ENCODE measurements around the gene HBQ1.
"Not testable (repeated sequence)": the region's sequence is repeated elsewhere in the genome, so short reads cannot be mapped to it uniquely, and the experiment has no call there.

HBQ1 gene

DNA sequence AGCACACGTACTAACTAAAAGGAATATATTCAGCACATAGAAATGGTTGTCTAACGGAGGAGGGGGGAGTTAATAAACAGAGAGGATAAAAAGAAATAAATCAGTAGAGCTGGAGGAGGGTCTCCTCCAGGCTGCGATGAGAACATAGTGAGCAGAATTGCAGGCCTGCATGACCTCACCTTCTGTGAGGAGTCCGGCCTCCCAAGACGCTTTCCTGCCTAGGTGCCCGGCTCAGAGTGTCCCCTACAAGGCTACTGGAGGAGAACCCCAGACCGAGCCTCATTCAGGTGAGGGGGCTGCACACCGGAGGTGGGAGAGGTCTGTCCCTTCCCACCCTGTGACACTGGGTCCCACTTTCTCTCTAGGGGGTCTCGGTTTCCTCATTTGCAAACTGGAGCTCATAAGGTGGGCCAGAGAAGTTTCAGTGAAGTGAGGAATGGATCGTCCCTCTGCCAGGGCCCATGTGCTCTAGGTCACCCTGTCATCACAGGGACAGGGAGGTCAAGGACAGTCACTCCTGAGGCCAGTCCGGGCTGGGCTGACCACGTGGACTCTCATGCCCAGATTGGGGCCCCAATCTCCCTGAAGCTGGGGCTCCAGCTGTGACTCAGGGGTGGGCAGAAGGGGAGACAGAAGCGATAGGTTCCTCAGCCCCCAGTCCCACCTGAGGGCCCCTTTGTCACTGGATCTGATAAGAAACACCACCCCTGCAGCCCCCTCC, 17.8 kb upstream of the HBQ1 start:
- DNase-seq, result no peak

DNA sequence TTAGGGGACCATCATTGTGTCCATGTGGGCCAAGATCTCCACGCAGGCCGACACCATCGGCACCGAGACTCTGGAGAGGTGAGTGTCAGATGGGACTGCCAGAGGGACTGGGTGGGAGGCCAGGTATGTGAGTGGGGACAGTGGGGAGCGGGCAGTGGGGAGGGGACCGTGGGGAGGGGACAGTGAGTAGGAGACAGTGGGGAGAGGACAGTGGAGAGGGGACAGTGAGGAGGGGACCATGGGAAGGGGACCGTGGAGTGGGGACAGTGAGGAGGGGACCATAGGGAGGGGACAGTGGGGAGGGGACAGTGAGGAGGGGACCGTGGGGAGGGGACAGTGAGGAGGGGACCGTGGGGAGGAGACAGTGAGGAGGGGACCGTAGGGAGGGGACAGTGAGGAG, 17.1 kb upstream of the HBQ1 start:
- not testable (repeated sequence) for DNase-seq

DNA sequence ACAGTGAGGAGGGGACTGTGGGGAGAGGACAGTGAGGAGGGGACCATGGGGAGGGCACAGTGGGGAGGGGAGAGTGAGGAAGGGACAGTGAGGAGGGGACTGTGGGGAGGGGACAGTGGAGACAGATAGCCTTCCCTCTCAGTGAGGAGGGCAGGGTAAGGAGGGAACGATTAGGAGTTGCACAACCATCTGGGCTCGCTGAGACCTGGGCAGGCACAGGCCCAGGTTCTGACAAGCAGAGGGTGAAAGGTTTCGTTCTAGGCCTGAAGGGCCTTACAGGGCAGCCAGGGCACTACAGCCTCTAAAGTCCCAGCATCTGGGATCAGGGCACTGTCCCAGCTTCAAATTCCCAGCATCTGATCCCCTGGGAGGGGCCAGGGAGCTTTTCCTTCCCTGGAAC, 16.6 kb upstream of the HBQ1 start:
- DNase-seq, result not testable (repeated sequence)

DNA sequence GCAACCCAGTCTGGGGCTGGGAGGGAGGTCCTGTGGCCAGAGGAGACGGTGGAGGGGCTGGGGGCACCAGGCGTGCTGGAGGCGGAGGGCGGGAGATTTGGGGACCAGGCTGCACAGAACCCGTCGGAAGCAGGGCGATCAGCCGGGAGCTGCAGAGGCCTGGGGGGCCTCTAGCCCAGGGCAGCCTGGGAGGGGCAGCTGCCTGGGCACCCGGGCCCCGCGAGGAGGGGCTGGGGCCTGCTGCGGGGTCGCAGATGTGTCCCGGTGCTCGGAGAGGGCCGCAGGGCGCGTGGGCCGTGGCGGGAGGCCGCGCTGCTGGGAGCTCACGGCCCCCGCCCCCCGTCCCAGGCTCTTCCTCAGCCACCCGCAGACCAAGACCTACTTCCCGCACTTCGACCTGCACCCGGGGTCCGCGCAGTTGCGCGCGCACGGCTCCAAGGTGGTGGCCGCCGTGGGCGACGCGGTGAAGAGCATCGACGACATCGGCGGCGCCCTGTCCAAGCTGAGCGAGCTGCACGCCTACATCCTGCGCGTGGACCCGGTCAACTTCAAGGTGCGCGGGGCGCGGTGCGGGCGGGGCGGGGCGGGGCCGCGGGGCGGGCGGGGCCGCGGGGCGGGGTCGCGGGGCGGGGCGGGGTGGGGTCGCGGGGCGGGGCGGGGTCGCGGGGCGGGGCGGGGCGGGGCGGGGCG, 16.0 kb upstream of the HBQ1 start:
- DNase-seq, result not testable (repeated sequence)

DNA sequence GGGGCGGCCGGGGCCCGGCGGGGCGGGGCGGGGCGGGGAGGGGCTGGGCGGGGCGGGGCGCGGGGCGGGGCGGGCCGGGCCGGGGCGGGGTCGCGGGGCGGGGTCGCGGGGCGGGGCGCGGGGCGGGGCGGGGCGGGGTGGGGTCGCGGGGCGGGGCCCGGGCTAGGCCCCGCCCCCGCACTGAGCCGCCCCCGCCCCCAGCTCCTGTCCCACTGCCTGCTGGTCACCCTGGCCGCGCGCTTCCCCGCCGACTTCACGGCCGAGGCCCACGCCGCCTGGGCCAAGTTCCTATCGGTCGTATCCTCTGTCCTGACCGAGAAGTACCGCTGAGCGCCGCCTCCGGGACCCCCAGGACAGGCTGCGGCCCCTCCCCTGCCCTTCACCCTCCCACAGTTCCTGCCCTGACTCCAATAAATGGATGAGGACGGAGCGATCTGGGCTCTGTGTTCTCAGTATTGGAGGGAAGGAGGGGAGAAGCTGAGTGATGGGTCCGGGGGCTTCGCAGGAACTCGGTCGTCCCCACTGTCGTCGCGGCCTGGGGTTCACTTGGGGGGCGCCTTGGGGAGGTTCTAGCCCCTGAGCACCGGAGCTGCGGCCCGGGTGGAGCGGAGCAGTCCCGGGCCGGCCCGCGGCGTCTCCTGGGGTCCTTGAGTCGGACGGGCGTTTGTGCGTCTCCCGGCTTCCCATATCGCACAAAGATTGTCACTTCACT, 15.3 kb upstream of the HBQ1 start:
- no peak for DNase-seq

DNA sequence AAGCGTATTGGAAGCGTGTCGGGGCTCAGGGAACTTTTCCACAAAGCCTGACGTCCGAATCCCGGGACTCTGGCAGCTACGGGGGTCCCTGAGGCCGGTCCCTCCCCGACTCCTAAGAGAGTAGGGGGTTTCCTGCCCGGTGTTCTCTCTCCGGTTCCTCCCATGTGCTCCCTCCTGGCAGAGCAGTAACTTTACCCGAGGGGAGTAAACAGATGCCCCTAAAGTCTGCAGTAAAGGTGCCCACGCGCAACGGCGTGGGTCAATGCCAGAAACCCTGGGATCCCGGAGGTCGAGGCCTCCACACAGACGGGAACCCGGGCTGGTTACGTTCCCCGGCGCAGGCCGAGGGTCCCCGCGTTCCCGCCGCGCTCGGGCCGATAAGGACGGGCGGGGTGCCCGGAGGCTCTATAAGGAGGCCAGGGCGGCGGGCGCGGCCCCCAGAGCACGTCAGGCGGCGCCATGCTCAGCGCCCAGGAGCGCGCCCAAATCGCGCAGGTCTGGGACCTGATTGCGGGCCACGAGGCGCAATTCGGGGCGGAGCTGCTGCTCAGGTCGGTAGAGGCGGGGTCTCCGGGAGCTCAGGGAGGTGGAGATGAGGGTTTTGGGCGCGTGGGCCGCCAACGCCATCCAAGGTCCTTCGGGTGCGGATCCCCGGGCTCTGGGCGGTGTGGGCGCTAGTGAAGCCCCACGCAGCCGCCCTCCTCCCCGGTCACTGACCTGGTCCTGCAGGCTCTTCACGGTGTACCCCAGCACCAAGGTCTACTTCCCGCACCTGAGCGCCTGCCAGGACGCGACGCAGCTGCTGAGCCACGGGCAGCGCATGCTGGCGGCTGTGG, 14.5 kb upstream of the HBQ1 start, which contains the start of gene HBM:
HBM (plus strand) TSS at position 440 of the 836 bp plus-strand sequence; CDS start at position 460, 20 bp downstream.
- DNase-seq, result no peak

DNA sequence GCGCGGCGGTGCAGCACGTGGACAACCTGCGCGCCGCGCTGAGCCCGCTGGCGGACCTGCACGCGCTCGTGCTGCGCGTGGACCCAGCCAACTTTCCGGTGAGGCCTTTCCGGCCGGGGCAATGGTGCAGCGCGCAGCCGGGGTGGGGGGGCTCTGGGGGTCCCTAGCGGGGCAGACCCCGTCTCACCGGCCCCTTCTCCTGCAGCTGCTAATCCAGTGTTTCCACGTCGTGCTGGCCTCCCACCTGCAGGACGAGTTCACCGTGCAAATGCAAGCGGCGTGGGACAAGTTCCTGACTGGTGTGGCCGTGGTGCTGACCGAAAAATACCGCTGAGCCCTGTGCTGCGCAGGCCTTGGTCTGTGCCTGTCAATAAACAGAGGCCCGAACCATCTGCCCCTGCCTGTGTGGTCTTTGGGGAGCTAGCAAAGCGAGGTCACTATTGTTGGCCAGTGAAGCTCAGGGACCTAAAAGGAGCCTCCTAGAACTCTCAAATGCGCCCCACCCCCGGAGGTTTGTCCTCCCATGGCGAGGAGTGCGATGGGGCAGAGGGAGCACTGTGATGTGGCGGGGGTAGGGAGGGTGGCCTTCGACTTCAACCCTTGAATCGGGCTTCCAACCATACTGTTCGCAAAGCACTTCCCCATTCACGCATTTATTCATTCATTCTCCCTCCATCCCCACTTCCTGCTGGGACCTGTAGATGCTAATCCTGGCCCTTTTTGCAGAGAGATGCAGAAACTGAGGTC, 13.7 kb upstream of the HBQ1 start:
- DNase-seq, result no peak

DNA sequence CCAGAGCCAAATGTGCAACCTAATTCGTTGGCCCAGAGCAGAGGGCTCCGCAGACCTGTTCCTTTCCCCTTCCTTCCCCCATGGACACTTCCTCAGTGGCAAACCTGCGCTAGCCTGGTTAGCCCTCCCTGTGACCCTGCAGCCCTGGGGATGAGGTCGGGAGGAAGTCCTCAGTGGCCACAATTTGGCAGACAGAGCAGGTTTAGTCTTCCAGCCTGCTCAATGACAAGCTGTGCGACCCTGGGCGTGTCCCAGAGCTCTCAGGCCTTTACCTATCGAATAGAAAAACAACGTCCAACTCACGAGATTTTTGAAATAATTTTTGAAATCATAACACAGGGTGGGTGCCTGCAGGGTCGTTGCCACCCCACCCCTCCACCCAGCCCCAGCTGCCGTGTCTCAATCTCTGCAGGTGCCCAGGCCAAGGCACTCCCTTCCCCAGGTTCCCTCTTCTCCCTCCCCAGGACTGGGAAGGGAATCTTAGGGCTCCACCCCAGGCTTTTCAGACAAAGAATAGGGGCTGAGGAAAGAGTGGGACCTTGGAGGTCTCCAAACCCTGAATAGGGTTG, 13.1 kb upstream of the HBQ1 start:
- no peak for DNase-seq

DNA sequence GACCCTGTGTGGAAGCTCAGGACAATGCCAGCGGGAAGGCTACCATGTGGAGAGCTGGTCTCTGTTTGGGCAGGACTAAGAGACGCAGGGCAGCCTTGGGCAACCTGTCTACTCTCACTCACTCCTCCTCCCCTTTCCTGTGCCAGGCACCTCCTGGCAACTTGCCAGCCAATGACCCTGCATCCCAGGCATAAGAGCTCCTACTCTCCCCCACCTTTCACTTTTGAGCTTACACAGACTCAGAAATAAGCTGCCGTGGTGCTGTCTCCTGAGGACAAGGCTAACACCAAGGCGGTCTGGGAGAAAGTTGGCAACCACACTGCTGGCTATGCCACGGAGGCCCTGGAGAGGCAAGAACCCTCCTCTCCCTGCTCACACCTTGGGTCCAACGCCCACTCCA, 11.8 kb upstream of the HBQ1 start:
- DNase-seq, result no peak

DNA sequence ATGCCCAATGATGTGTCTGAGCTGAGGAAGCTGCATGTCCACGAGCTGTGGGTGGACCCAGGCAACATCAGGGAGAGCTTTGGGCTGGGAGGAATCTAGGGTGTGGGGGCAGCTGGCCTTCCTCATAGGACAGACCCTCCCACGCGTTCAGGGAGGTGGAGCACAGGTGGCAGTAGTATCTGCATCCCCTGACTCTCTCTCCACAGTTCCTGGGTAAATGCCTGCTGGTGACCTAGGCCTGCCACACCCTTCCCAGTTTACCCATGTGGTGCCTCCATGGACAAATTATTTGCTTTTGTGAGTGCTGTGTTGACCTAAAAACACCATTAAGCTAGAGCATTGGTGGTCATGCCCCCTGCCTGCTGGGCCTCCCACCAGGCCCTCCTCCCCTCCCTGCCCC, 11.2 kb upstream of the HBQ1 start:
- DNase-seq, result no peak

DNA sequence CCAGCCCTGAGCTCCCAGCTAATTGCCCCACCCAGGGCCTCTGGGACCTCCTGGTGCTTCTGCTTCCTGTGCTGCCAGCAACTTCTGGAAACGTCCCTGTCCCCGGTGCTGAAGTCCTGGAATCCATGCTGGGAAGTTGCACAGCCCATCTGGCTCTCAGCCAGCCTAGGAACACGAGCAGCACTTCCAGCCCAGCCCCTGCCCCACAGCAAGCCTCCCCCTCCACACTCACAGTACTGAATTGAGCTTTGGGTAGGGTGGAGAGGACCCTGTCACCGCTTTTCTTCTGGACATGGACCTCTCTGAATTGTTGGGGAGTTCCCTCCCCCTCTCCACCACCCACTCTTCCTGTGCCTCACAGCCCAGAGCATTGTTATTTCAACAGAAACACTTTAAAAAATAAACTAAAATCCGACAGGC, 10.2 kb upstream of the HBQ1 start:
- DNase-seq, result not testable (repeated sequence)

DNA sequence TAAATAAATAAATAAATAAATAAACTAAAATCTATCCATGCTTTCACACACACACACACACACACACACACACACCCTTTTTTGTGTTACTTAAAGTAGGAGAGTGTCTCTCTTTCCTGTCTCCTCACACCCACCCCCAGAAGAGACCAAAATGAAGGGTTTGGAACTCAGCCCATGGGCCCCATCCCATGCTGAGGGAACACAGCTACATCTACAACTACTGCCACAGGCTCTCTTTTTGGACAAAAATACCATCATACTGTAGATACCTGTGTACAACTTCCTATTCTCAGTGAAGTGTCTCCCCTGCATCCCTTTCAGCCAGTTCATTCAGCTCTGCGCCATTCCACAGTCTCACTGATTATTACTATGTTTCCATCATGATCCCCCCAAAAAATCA, 9.5 kb upstream of the HBQ1 start:
- DNase-seq, result no peak

DNA sequence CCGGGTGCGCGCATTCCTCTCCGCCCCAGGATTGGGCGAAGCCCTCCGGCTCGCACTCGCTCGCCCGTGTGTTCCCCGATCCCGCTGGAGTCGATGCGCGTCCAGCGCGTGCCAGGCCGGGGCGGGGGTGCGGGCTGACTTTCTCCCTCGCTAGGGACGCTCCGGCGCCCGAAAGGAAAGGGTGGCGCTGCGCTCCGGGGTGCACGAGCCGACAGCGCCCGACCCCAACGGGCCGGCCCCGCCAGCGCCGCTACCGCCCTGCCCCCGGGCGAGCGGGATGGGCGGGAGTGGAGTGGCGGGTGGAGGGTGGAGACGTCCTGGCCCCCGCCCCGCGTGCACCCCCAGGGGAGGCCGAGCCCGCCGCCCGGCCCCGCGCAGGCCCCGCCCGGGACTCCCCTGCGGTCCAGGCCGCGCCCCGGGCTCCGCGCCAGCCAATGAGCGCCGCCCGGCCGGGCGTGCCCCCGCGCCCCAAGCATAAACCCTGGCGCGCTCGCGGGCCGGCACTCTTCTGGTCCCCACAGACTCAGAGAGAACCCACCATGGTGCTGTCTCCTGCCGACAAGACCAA, 7.8 kb upstream of the HBQ1 start, which contains the start of gene HBA2:
HBA2 (plus strand) TSS at position 503 of the 568 bp plus-strand sequence; CDS start at position 540, 37 bp downstream.
- not testable (repeated sequence) for DNase-seq

DNA sequence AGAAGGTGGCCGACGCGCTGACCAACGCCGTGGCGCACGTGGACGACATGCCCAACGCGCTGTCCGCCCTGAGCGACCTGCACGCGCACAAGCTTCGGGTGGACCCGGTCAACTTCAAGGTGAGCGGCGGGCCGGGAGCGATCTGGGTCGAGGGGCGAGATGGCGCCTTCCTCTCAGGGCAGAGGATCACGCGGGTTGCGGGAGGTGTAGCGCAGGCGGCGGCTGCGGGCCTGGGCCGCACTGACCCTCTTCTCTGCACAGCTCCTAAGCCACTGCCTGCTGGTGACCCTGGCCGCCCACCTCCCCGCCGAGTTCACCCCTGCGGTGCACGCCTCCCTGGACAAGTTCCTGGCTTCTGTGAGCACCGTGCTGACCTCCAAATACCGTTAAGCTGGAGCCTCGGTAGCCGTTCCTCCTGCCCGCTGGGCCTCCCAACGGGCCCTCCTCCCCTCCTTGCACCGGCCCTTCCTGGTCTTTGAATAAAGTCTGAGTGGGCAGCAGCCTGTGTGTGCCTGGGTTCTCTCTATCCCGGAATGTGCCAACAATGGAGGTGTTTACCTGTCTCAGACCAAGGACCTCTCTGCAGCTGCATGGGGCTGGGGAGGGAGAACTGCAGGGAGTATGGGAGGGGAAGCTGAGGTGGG, 6.9 kb upstream of the HBQ1 start:
- DNase-seq, result not testable (repeated sequence)

DNA sequence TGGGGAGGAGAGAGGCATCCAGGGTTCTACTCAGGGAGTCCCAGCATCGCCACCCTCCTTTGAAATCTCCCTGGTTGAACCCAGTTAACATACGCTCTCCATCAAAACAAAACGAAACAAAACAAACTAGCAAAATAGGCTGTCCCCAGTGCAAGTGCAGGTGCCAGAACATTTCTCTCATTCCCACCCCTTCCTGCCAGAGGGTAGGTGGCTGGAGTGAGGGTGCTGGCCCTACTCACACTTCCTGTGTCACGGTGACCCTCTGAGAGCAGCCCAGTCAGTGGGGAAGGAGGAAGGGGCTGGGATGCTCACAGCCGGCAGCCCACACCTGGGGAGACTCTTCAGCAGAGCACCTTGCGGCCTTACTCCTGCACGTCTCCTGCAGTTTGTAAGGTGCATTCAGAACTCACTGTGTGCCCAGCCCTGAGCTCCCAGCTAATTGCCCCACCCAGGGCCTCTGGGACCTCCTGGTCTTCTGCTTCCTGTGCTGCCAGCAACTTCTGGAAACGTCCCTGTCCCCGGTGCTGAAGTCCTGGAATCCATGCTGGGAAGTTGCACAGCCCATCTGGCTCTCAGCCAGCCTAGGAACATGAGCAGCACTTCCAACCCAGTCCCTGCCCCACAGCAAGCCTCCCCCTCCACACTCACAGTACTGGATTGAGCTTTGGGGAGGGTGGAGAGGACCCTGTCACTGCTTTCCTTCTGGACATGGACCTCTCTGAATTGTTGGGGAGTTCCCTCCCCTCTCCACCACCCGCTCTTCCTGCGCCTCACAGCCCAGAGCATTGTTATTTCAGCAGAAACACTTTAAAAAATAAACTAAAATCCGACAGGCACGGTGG, 6.1 kb upstream of the HBQ1 start:
- DNase-seq, result not testable (repeated sequence)

DNA sequence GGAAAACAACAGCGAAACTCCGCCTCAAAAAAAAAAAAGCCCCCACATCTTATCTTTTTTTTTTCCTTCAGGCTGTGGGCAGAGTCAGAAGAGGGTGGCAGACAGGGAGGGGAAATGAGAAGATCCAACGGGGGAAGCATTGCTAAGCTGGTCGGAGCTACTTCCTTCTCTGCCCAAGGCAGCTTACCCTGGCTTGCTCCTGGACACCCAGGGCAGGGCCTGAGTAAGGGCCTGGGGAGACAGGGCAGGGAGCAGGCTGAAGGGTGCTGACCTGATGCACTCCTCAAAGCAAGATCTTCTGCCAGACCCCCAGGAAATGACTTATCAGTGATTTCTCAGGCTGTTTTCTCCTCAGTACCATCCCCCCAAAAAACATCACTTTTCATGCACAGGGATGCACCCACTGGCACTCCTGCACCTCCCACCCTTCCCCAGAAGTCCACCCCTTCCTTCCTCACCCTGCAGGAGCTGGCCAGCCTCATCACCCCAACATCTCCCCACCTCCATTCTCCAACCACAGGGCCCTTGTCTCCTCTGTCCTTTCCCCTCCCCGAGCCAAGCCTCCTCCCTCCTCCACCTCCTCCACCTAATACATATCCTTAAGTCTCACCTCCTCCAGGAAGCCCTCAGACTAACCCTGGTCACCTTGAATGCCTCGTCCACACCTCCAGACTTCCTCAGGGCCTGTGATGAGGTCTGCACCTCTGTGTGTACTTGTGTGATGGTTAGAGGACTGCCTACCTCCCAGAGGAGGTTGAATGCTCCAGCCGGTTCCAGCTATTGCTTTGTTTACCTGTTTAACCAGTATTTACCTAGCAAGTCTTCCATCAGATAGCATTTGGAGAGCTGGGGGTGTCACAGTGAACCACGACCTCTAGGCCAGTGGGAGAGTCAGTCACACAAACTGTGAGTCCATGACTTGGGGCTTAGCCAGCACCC, 5.0 kb upstream of the HBQ1 start:
- DNase-seq, result no peak

DNA sequence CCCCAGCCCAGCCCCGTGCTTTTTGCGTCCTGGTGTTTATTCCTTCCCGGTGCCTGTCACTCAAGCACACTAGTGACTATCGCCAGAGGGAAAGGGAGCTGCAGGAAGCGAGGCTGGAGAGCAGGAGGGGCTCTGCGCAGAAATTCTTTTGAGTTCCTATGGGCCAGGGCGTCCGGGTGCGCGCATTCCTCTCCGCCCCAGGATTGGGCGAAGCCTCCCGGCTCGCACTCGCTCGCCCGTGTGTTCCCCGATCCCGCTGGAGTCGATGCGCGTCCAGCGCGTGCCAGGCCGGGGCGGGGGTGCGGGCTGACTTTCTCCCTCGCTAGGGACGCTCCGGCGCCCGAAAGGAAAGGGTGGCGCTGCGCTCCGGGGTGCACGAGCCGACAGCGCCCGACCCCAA, 4.3 kb upstream of the HBQ1 start:
- DNase-seq, result not testable (repeated sequence)

All from activated CD8-positive, alpha-beta memory T cell treated with anti-CD3 and anti-CD28 coated beads for 24 hours (primary cell).